GM04503 (cell line): ENCODE results near the gene COG5.
A peak's percentile ranks its signal among the peaks of the same experiment; 100 is the strongest.
"Not testable (repeated sequence)": the region's sequence is repeated elsewhere in the genome, so short reads cannot be mapped to it uniquely, and the experiment has no call there.

Source experiments
- DNase-seq: peaks from one replicate; pipeline ENCODE4 v3.0.0-alpha.2; 2012; ENCODE audit warnings: low read depth

COG5 gene

GRCh38 chr7:107224374-107225223 lies 339.1 kb downstream of the COG5 start:
- DNase-seq: no peak

- not testable (repeated sequence) for DNase-seq
Observed at GRCh38 chr7:107220806-107221205, 342.9 kb downstream of the COG5 start.

GRCh38 chr7:107220356-107220755 lies 343.4 kb downstream of the COG5 start:
- DNase-seq: no peak

DNA sequence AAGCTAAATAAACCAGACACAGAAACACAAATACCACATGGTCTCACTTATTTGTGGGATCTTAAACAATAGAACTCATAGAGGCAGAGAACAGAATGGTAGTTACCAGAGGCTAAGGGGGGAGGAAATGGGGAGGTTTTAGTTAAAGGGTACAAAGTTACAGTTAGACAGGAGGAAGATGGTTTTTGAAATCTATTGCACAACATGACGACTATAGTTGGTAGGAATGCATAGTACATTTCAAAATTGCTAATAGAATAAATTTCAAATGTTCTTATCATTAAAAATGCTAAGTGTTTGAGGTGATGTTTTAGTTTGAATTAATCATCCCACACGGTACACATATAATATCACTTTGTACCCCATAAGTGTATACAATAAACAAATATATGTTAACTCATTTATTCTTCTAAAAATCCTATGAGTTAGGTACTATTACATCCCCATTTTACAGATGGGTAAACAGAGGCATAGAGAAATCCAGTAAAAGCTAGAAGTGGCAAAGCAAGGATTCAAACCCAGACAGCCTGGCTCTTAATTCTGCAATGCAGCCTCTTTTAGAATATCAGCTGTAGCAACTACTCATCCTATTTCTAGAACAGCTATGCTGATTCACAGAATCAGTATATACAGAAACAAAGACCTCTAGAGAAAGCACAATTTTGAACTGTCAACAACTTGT lies 344.0 kb downstream of the COG5 start:
- DNase-seq: no peak

GRCh38 chr7:107213945-107214344 lies 349.8 kb downstream of the COG5 start:
- DNase-seq: no peak

DNA sequence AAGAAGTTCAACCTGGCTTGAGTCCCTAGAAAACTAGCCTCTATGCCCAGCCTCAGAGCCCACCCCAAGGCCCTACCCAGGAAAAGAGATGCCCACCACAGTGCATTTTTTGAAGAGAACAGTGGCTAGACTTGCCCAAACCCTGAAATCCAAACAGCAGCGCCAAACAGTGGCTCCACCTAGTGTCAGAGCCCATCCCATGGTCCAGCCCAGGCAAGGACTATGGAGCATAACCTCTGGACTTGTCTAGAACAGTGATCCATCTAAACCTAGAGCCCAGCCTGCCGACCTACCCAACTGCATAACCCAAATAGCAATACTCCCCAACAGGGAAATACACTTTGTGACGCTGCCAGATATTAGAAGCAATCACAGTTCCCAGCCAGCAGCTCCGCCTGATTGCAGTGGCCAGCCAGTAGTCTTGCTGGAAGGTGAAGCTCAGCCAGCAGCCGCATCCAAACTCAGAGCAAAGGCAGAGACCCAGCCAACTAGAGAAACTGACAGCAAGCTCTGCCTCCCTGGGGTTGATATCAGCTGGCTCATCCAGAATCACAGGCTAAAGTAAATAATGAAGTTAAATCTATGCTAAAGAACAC lies 350.4 kb downstream of the COG5 start:
- DNase-seq: no peak

GRCh38 chr7:107212725-107213124 lies 351.0 kb downstream of the COG5 start:
- DNase-seq: no peak

GRCh38 chr7:107210400-107210799 lies 353.3 kb downstream of the COG5 start:
- DNase-seq: no peak

DNA sequence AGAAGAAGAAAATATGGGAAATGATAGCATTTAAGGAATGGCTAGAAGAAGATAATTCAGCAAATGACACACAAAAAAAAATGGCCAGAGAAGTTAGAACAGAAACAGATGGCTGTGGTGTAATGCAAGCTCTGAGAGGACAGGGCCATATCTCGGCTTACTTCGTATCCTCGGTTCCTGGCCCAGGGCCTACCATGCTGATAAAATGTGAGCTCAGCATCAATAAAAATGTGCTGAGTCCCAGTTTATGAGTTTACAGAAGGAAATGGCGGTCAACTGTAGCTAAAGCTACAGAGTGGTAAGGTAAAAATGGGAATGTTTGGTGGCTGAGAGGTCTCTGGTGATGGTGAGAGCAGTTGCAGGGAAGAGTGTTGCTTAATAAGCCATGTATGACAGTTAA lies 354.2 kb downstream of the COG5 start:
- no peak for DNase-seq

- DNase-seq: no peak
Observed at GRCh38 chr7:107208563-107208962, 355.2 kb downstream of the COG5 start.

GRCh38 chr7:107208024-107208521 lies 355.6 kb downstream of the COG5 start:
- DNase-seq: peak; percentile 21

GRCh38 chr7:107207459-107207858 lies 356.3 kb downstream of the COG5 start:
- no peak for DNase-seq

GRCh38 chr7:107206706-107207105 lies 357.0 kb downstream of the COG5 start:
- no peak for DNase-seq

- no peak for DNase-seq
Observed at GRCh38 chr7:107206136-107206535, 357.6 kb downstream of the COG5 start.

- DNase-seq: no peak
Observed at GRCh38 chr7:107203607-107204006, 360.1 kb downstream of the COG5 start.

DNA sequence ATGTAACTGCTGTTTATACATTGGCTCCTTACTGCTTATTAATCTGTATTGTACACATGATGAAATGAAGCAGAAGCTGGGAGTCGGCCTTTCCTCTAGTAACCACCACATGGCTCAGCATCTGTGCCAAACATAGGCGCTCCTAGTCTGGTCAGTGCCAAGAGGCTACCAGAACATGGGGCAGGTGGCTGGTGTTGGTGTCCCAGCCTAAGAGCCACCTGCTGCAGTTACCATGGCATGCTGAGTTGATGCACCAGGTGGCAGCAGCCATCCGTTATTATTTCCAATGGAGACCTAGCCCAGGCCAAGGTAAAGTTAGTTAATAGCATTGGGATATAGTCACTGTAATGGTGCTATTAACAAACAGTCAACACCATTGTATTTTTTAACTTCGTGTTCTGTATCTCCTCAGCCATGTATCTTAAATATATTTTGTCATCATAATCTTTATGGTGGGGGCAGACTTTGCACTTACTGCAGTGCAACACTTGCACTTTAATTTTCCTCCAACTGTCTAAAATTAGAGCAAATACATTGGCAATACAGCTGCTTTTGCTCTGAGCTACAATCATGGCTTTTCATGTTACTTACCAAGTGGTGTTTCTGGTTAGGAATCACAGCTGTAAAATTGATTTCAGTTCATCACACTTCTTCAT lies 361.8 kb downstream of the COG5 start:
- DNase-seq: no peak

GRCh38 chr7:107196834-107197610 lies 366.7 kb downstream of the COG5 start:
- DNase-seq: no peak

DNA sequence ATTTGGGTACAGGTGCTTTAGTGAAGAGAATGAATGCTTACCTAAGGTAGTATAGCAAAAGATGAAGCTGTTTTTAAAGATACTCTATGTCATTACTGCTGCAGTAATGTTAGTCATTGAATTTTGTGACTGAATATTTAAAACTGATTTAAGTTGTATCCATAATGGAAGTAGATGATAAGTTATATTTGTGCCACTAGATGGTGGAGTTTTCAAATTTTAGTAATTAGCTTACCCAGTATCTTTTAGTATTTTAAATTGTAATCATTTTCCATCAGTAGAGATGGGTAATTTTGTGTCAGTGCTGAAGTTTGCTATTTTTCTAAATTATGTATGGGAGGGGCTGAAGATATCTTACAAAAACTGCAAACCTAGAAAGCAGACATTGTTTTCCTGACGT lies 369.7 kb downstream of the COG5 start:
- no peak for DNase-seq

GRCh38 chr7:107190090-107190489 lies 373.6 kb downstream of the COG5 start:
- no peak for DNase-seq

DNA sequence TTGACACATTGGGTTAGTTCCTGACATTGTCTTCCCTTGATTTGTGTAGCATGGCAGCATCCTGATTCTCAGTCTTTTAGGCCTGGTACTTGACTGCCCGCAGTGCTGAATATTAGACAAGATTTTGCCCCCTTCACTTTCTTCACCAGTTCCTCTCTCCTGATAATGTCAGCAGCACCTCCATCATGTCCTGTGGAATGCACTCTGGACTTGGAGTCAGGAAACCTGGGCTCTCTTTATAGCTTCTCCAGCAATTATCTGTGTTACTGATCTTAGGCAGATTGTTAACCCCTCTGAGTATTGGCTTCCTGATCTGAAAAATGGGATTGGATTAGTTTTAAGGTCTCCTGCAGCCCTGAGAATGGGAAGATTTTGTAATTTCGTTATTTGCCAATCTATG lies 375.9 kb downstream of the COG5 start:
- no peak for DNase-seq

DNA sequence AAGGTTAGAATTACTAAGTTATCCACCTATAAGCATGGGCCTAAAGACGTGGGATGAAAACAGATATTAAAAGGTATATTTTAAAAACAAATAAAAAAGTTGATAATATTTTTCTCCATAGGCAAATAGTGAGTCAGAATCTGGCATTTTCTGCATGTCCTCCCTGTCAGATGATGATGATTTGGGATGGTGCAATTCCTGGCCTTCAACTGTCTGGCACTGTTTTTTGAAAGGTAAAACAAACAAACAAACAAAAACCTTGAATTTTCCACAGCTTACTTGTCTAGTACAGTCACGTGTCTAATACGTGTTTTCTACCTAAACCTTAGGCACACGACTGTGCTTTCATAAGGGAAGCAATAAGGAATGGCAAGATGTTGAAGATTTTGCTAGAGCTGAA lies 377.5 kb downstream of the COG5 start:
- DNase-seq: no peak

DNA sequence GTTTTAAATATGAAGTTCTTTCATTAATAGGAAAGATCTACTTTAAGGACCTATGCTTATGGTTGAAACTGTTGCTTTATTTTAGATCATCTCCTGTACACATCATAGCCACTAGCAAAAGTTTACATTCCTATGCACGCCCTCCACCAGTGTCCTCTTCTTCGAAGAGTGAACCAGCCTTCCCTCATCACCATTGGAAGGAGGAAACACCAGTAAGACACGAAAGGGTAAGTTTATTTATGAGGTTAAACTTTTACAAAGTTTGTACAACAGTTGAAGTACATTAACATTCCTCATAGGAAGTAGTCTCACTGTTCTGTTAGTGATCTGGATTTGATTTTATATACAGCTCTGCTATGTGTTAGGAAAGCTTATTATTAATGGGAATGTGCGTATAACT lies 378.0 kb downstream of the COG5 start:
- no peak for DNase-seq
